Renal cortical epithelial cell (primary cell): Measurements from ENCODE around the gene SHISA4. TPM values are rescaled to one million over a fixed set of nuclear protein-coding genes. Genes with fewer than 3 reads are reported as not detected.
"Not testable (repeated sequence)": the region's sequence is repeated elsewhere in the genome, so short reads cannot be mapped to it uniquely, and the experiment has no call there.

ENCODE experiments used
- DNase-seq: peaks from one replicate; pipeline ENCODE4 v3.0.0-alpha.2; 2011; ENCODE audit warnings: low read depth
- total RNA-seq: library from RNA; depleted of rRNA; stranded (reverse); fragments of >200 nt; gene quantifications from 2 replicates; pipeline ENCODE4 v1.2.3, GENCODE V29; 2014

Gene SHISA4
- total RNA-seq, 1 donor from 2014 or later = 16.1 TPM

GRCh38 chr1:201898240-201898894, 9.7 kb downstream of the SHISA4 start:
- DNase-seq = no peak

- DNase-seq = no peak
These were observed 10.3 kb downstream of the SHISA4 start for GRCh38 chr1:201898992-201899391.

- no peak for DNase-seq
These were observed 11.2 kb downstream of the SHISA4 start for GRCh38 chr1:201899683-201900429.

GRCh38 chr1:201900476-201900875, 11.8 kb downstream of the SHISA4 start:
- no peak for DNase-seq

GRCh38 chr1:201901036-201901435, 12.3 kb downstream of the SHISA4 start:
- not testable (repeated sequence) for DNase-seq

- DNase-seq = no peak
These were observed 13.5 kb downstream of the SHISA4 start for GRCh38 chr1:201902198-201902597.

GRCh38 chr1:201903135-201903534, 14.4 kb downstream of the SHISA4 start:
- no peak for DNase-seq

- peak; percentile 73 for DNase-seq
These were observed 15.9 kb downstream of the SHISA4 start for GRCh38 chr1:201904579-201904978.

GRCh38 chr1:201905234-201905890, 16.7 kb downstream of the SHISA4 start:
- DNase-seq = no peak

GRCh38 chr1:201906336-201906735, 17.6 kb downstream of the SHISA4 start:
- no peak for DNase-seq

GRCh38 chr1:201907621-201908020, 18.9 kb downstream of the SHISA4 start:
- no peak for DNase-seq

GRCh38 chr1:201911826-201912571, 23.3 kb downstream of the SHISA4 start:
- DNase-seq = no peak

GRCh38 chr1:201912832-201913231, 24.1 kb downstream of the SHISA4 start:
- no peak for DNase-seq

GRCh38 chr1:201914456-201915235, 25.9 kb downstream of the SHISA4 start:
- no peak for DNase-seq

- DNase-seq = peak; percentile 90
These were observed 28.1 kb downstream of the SHISA4 start for GRCh38 chr1:201916649-201917249.

- peak; percentile 67 for DNase-seq
These were observed 28.8 kb downstream of the SHISA4 start for GRCh38 chr1:201917362-201918033.

GRCh38 chr1:201918343-201918742, 29.6 kb downstream of the SHISA4 start:
- DNase-seq = no peak

GRCh38 chr1:201921952-201922558, 33.4 kb downstream of the SHISA4 start:
- DNase-seq = no peak

GRCh38 chr1:201925301-201925567, 36.5 kb downstream of the SHISA4 start:
- DNase-seq = no peak

- no peak for DNase-seq
These were observed 37.4 kb downstream of the SHISA4 start for GRCh38 chr1:201925981-201926645.
